Gastrocnemius medialis (tissue), 4 donors: ENCODE data around the gene TGFBR2. TPM values are rescaled to one million over a fixed set of nuclear protein-coding genes. Genes with fewer than 3 reads are reported as not detected.

ENCODE experiments used
- ATAC-seq, 2 donors: fragments of 150-250 bp; one replicate each; pipeline ENCODE4 v1.9.1; 2016
- DNase-seq, 2 donors: peaks; one replicate each; pipeline ENCODE4 v3.0.0-alpha.2; 2019
- H3K27ac ChIP-seq, 4 donors: fragments of 200-600 bp; sonication (generic); 1 replicate in 1 of 4; 2 replicates in 3 of 4; pipeline ENCODE4 v1.5.1; 2016 to 2018; ENCODE audit warnings: mild to moderate bottlenecking in 2 of 4, moderate library complexity in 1 of 4
- H3K27me3 ChIP-seq, 3 donors: fragments of 200-600 bp; sonication (generic) in 2 of 3; 1 replicate in 1 of 3; 2 replicates in 2 of 3; pipeline versions ENCODE4 v1.5.1 to v1.6.0; 2016 to 2019; ENCODE audit warnings: mild to moderate bottlenecking in 1 of 3, moderate library complexity in 1 of 3
- H3K36me3 ChIP-seq, 2 donors: fragments of 200-600 bp; sonication (generic) in 1 of 2; one replicate each; pipeline ENCODE4 v1.5.1; 2017 to 2018
- H3K4me1 ChIP-seq, 2 donors: fragments of 200-600 bp; sonication (generic) in 1 of 2; one replicate each; pipeline ENCODE4 v1.5.1; 2016 to 2017; ENCODE audit warnings: mild to moderate bottlenecking in 2 of 2
- H3K4me3 ChIP-seq, 4 donors: fragments of 200-600 bp; sonication (generic) in 3 of 4; 1 replicate in 1 of 4; 2 replicates in 3 of 4; pipeline ENCODE4 v1.5.1; 2016 to 2019; ENCODE audit warnings: mild to moderate bottlenecking in 2 of 4
- H3K9me3 ChIP-seq, 3 donors: fragments of 200-600 bp; sonication (generic) in 2 of 3; 1 replicate in 1 of 3; 2 replicates in 2 of 3; pipeline ENCODE4 v1.5.1; 2016 to 2019
- CTCF ChIP-seq, 5 experiments: fragments of 450-650 bp in 3 of 5; fragments of 200-600 bp in 2 of 5; sonication (generic) in 2 of 5; IDR thresholded peaks in 4 of 5; conservative IDR thresholded peaks in 1 of 5; 1 replicate in 4 of 5; 2 replicates in 1 of 5; pipeline ENCODE4 v1.5.1; 2016 to 2019; ENCODE audit warnings: antibody characterized with exemption in 5 of 5, mild to moderate bottlenecking in 3 of 5, moderate library complexity in 3 of 5
- POLR2A ChIP-seq, 2 donors: fragments of 450-650 bp; IDR thresholded peaks; one replicate each; pipeline ENCODE4 v1.6.1; 2017; ENCODE audit warnings: antibody characterized with exemption in 2 of 2, mild to moderate bottlenecking in 2 of 2, moderate library complexity in 2 of 2
- in situ Hi-C, 4 donors: fragments of 200-750 bp; cut with MboI; loops; one replicate each; pipeline versions ENCODE4 v1.15.0 to v1.8.0; 2017; ENCODE audit warnings: low sequenced_read_pairs in 4 of 4
- intact Hi-C: fragments of 100-400 bp; cut with DNase I; formaldehyde crosslinking; loops from one replicate; pipeline ENCODE4 v1.15.1; 2023; ENCODE audit warnings: low total_unique reads
- total RNA-seq, 4 donors: library from RNA; depleted of rRNA; stranded (reverse); fragments of >200 nt; gene quantifications; one replicate each; pipeline versions ENCODE4 v1.1.0 to v1.2.3, GENCODE V29; 2016

Gene TGFBR2
- total RNA-seq, 4 donors from 2014 or later: 38.3 to 53.8 (median 47.2) TPM

GRCh38 chr3:30733696-30734095 lies 127.3 kb downstream of the TGFBR2 start:
- TF ChIP-seq POLR2A (IDR thresholded peaks at IDR 0.05) (no peak), CTCF (IDR thresholded peaks at IDR 0.05 in 4 of 5, conservative IDR thresholded peaks at IDR 0.05 in 1 of 5) (no peak)
- in situ Hi-C loops: no loop called here
- Histone ChIP-seq H3K9me3 (no peaks in the 10 kb centered on the region), H3K4me3 (no peak overlapping the region), H3K36me3 (no peaks in the 10 kb centered on the region), H3K27ac (no peak overlapping the region), H3K4me1 (peaks cover 42 to 53% of the 10 kb centered on the region in 2 donors), H3K27me3 (no peaks in the 10 kb centered on the region)
- intact Hi-C loops: no loop called here
- no peak for ATAC-seq
- DNase-seq: no peak

GRCh38 chr3:30737743-30738499 lies 131.5 kb downstream of the TGFBR2 start:
- in situ Hi-C loops: no loop called here
- intact Hi-C loops: no loop called here
- Histone ChIP-seq H3K27me3 (no peaks in the 10 kb centered on the region), H3K36me3 (no peaks in the 10 kb centered on the region), H3K9me3 (no peaks in the 10 kb centered on the region), H3K4me1 (peaks cover 31 to 57% of the 10 kb centered on the region in 2 donors), H3K4me3 (no peak overlapping the region), H3K27ac (peak overlapping the region in 2 of 4 donors; percentile 9 to 61)
- TF ChIP-seq CTCF (IDR thresholded peaks at IDR 0.05 in 4 of 5, conservative IDR thresholded peaks at IDR 0.05 in 1 of 5): no peak
- no peak for TF ChIP-seq POLR2A (IDR thresholded peaks at IDR 0.05)
- ATAC-seq (peak; percentile 55 to 65), DNase-seq (no peak)

GRCh38 chr3:30738605-30739004 lies 132.2 kb downstream of the TGFBR2 start:
- Histone ChIP-seq H3K4me3 (no peak overlapping the region), H3K4me1 (peaks cover 37 to 57% of the 10 kb centered on the region in 2 donors), H3K36me3 (no peaks in the 10 kb centered on the region), H3K9me3 (no peaks in the 10 kb centered on the region), H3K27me3 (no peaks in the 10 kb centered on the region), H3K27ac (peak overlapping the region in 2 of 4 donors; percentile 9 to 61)
- in situ Hi-C loops (no loop called here), intact Hi-C loops (no loop called here)
- ATAC-seq (no peak), DNase-seq (no peak)
- no peak for TF ChIP-seq CTCF (IDR thresholded peaks at IDR 0.05 in 4 of 5, conservative IDR thresholded peaks at IDR 0.05 in 1 of 5)
- no peak for TF ChIP-seq POLR2A (IDR thresholded peaks at IDR 0.05)

- TF ChIP-seq CTCF (IDR thresholded peaks at IDR 0.05 in 4 of 5, conservative IDR thresholded peaks at IDR 0.05 in 1 of 5) (no peak), POLR2A (IDR thresholded peaks at IDR 0.05) (no peak)
- peaks cover 31 to 41% of the 10 kb centered on the region in 2 donors for H3K4me1 ChIP-seq
- peak overlapping the region in 2 of 4 donors; percentile 8 to 62 for H3K27ac ChIP-seq
- no peaks in the 10 kb centered on the region for H3K9me3 ChIP-seq
- in situ Hi-C loops (no loop called here), intact Hi-C loops (no loop called here)
- no peak overlapping the region for H3K4me3 ChIP-seq
- H3K36me3 ChIP-seq: no peaks in the 10 kb centered on the region
- DNase-seq: peak; percentile 34 to 40
- no peaks in the 10 kb centered on the region for H3K27me3 ChIP-seq
- ATAC-seq: peak; percentile 92 to 96
Observed at GRCh38 chr3:30741889-30742288, 135.5 kb downstream of the TGFBR2 start.
